ENCODE results near the gene ATL3.
"Not testable (repeated sequence)": the region's sequence is repeated elsewhere in the genome, so short reads cannot be mapped to it uniquely, and the experiment has no call there.

The ATL3 gene

DNA sequence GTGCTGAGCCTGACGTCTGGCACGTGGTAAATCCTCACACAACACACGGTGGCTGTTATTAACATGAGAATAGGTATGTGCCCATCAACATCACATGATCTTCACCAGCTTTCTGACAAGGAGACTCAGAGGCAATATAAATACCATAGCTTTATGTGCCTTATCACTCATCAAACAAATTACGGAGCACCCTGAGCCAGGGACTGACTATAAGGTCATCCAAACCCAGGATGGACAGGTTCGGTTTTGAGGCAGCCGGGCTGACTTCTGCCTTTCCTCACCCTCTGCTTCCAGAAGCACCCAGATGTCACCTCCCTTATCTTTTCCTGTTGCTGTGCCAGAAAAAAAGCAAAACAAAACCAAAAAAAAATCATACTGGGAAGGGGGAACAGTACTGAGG lies 51.2 kb downstream of the ATL3 start:
- Histone ChIP-seq H3K4me2 (ENCODE audit: insufficient read depth, low read length) (no peak overlapping the region), H3K36me3 (ENCODE audit: insufficient read depth, low read length) (no peaks in the 10 kb centered on the region), H3K79me2 (ENCODE audit: insufficient read depth, low read length) (no peaks in the 10 kb centered on the region), H3K27ac (ENCODE audit: low read length) (no peak overlapping the region), H4K20me1 (ENCODE audit: insufficient read depth, low read length) (no peaks in the 10 kb centered on the region), H2AFZ (ENCODE audit: low read depth, low read length) (no peak overlapping the region), H3K9ac (ENCODE audit: low read depth, low read length) (no peak overlapping the region), H3K4me1 (ENCODE audit: insufficient read depth, low read length) (peaks cover 3% of the 10 kb centered on the region; the same call in 1 of the 2 replicates), H3K27me3 (ENCODE audit: insufficient read depth, low read length, poor library complexity) (no peaks in the 10 kb centered on the region), H3K9me3 (ENCODE audit: insufficient read depth, low read length, severe bottlenecking) (no peaks in the 10 kb centered on the region), H3K4me3 (ENCODE audit: low read depth in 1 of 2, low read length in 2 of 2) (no peak overlapping the region)
- TF ChIP-seq EZH2 (IDR thresholded peaks at IDR 0.05; ENCODE audit: borderline replicate concordance, low read depth, low read length, severe bottlenecking) = no peak
- TF ChIP-seq CTCF (IDR thresholded peaks at IDR 0.05; ENCODE audit: borderline replicate concordance, extremely low read depth, low read length, poor library complexity, severe bottlenecking) = no peak
- no peak for DNase-seq
- ATAC-seq (ENCODE audit: insufficient read depth, low read depth) = no peak

DNA sequence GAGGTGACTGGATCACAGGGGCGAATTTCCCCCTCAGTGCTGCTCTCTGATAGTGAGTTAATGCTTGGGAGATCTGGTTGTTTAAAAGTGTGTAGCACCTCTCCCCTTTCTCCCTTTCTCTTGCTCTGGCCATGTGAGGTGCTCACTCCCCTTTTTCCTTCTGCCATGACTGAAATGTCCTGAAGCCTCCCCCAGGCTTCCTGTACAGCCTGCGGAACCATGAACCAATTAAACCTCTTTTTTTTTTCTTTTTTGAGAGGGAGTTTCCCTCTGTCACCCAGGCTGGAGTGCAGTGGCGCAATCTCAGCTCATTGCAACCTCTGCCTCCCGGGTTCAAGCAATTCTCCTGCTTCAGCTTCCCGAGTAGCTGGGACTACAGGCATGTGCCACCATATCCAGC lies 53.5 kb downstream of the ATL3 start:
- H3K27me3 ChIP-seq (ENCODE audit: insufficient read depth, low read length, poor library complexity); H3K27ac ChIP-seq (ENCODE audit: low read length); ATAC-seq (ENCODE audit: insufficient read depth, low read depth): not testable (repeated sequence)

DNA sequence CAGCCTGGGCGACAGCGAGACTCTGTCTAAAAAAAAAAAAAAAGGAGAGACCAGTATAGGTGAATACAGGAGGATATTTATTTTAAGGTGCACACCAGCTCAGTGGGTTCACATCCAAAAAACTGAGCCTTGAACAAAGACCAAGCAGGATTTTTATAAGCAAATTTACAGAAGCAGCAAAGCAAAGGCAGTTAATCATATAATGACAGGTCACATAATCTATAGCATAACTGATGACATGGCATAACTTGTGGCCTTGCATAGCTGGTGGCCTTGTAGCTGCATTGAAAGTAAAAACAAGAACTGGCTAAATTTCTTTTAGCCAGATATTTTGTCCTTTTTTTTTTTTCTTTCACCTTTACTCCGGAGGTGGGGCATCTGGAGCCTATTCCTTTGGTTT lies 54.2 kb downstream of the ATL3 start:
- H3K27me3 ChIP-seq (ENCODE audit: insufficient read depth, low read length, poor library complexity) = no peaks in the 10 kb centered on the region
- TF ChIP-seq CTCF (IDR thresholded peaks at IDR 0.05; ENCODE audit: borderline replicate concordance, extremely low read depth, low read length, poor library complexity, severe bottlenecking) = no peak
- TF ChIP-seq EZH2 (IDR thresholded peaks at IDR 0.05; ENCODE audit: borderline replicate concordance, low read depth, low read length, severe bottlenecking) = no peak
- no peaks in the 10 kb centered on the region for H3K79me2 ChIP-seq (ENCODE audit: insufficient read depth, low read length)
- no peak overlapping the region for H2AFZ ChIP-seq (ENCODE audit: low read depth, low read length)
- H3K27ac ChIP-seq (ENCODE audit: low read length) = no peak overlapping the region
- ATAC-seq (ENCODE audit: insufficient read depth, low read depth) (no peak), DNase-seq (no peak)
- peaks cover 3% of the 10 kb centered on the region; the same call in 1 of the 2 replicates for H3K4me1 ChIP-seq (ENCODE audit: insufficient read depth, low read length)
- no peak overlapping the region for H3K4me3 ChIP-seq (ENCODE audit: low read depth in 1 of 2, low read length in 2 of 2)
- no peaks in the 10 kb centered on the region for H3K9me3 ChIP-seq (ENCODE audit: insufficient read depth, low read length, severe bottlenecking)
- no peak overlapping the region for H3K9ac ChIP-seq (ENCODE audit: low read depth, low read length)
- no peaks in the 10 kb centered on the region for H4K20me1 ChIP-seq (ENCODE audit: insufficient read depth, low read length)
- H3K36me3 ChIP-seq (ENCODE audit: insufficient read depth, low read length) = no peaks in the 10 kb centered on the region
- no peak overlapping the region for H3K4me2 ChIP-seq (ENCODE audit: insufficient read depth, low read length)

More for the DNA sequence above, 53.5 kb downstream of the ATL3 start:
- H4K20me1 ChIP-seq (ENCODE audit: insufficient read depth, low read length); H3K4me1 ChIP-seq (ENCODE audit: insufficient read depth, low read length); H3K9me3 ChIP-seq (ENCODE audit: insufficient read depth, low read length, severe bottlenecking); H3K79me2 ChIP-seq (ENCODE audit: insufficient read depth, low read length); H3K9ac ChIP-seq (ENCODE audit: low read depth, low read length); H3K36me3 ChIP-seq (ENCODE audit: insufficient read depth, low read length); H2AFZ ChIP-seq (ENCODE audit: low read depth, low read length); H3K4me3 ChIP-seq (ENCODE audit: low read depth in 1 of 2, low read length in 2 of 2); H3K4me2 ChIP-seq (ENCODE audit: insufficient read depth, low read length); DNase-seq: not testable (repeated sequence)

DNA sequence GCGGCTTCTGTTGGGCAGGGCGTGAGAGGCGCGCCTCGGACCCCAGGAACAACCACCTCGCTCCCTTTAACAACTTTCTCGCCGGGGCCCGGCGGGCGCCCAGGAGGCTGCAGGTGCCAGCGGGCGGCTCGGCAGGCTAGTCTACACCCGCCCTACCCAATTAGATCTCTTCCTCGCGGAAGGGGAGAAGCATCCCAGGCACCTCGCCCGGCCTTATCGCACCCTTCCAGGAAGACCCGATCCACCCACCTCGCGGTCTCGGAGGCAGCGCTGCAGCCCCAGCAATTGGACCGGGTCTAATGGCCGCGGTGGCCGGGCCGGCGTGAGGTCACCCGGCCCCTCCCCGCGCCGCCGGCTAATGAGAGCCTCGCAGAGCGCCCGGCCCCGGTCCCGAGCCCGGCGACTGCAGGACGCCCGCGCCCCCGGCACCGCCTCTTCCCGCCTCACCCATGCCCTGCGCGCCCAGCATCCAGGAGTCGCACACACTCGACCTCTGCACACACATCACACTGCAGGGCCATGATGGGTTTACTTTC lies 57.0 kb downstream of the ATL3 start, which contains the start of gene PLAAT3:
PLAAT3 (minus strand) TSS at position 298 of the 536 bp plus-strand sequence. CDS start 419 bp downstream, outside the sequence.
- Histone ChIP-seq H3K4me3 (ENCODE audit: low read depth in 1 of 2, low read length in 2 of 2) (no peak within 1 kb of the TSS), H3K9ac (ENCODE audit: low read depth, low read length) (no peak within 1 kb of the TSS), H4K20me1 (ENCODE audit: insufficient read depth, low read length) (no peaks in the 10 kb centered on the region), H3K4me2 (ENCODE audit: insufficient read depth, low read length) (no peak within 1 kb of the TSS), H3K4me1 (ENCODE audit: insufficient read depth, low read length) (no peaks in the 10 kb centered on the region), H3K9me3 (ENCODE audit: insufficient read depth, low read length, severe bottlenecking) (no peaks in the 10 kb centered on the region), H3K36me3 (ENCODE audit: insufficient read depth, low read length) (no peaks in the 10 kb centered on the region), H3K27me3 (ENCODE audit: insufficient read depth, low read length, poor library complexity) (no peaks in the 10 kb centered on the region), H3K79me2 (ENCODE audit: insufficient read depth, low read length) (no peaks in the 10 kb centered on the region), H2AFZ (ENCODE audit: low read depth, low read length) (no peak within 1 kb of the TSS), H3K27ac (ENCODE audit: low read length) (no peak within 1 kb of the TSS)
- DNase-seq (no peak), ATAC-seq (ENCODE audit: insufficient read depth, low read depth) (no peak)
- no peak for TF ChIP-seq CTCF (IDR thresholded peaks at IDR 0.05; ENCODE audit: borderline replicate concordance, extremely low read depth, low read length, poor library complexity, severe bottlenecking)
- TF ChIP-seq EZH2 (IDR thresholded peaks at IDR 0.05; ENCODE audit: borderline replicate concordance, low read depth, low read length, severe bottlenecking) = no peak
